ENCODE data around the gene PAEP.

Gene PAEP

DNA sequence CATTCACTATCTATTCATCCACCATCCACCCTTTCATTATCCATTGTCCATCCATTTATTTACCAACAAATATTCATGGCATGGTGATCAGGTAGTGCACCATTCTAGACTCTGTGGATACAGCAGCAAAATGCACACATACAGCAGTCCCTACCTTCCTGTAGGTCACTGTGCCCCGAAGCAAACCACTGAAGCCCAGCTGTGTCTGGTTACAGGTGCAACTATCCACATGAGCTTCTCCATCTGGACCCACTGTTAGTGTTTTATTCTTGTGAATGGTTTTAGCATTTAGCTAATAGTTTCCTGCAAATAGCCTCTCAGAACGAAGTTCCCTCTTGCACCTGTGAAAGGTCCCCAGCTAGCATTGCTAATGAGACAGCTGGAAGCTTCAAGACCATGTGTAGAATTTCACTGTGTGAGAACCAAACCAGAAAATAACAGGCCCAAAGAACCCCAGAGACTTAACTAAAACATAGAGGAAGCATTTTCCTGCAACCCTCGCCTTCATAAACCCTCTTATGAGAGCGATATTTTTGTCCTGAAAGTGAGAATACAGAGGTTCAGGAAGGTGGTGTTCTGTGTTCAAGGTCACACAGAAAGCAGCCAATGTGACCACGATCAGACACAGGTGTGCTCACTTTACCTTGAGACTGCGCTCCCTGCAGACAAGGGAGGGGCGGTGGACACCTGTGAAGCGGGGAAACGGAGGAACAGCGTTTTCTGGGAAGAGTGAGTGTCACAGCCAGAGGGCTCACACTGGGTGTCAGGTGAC, 18.5 kb downstream of the PAEP start:
- DNase-seq, result no peak

DNA sequence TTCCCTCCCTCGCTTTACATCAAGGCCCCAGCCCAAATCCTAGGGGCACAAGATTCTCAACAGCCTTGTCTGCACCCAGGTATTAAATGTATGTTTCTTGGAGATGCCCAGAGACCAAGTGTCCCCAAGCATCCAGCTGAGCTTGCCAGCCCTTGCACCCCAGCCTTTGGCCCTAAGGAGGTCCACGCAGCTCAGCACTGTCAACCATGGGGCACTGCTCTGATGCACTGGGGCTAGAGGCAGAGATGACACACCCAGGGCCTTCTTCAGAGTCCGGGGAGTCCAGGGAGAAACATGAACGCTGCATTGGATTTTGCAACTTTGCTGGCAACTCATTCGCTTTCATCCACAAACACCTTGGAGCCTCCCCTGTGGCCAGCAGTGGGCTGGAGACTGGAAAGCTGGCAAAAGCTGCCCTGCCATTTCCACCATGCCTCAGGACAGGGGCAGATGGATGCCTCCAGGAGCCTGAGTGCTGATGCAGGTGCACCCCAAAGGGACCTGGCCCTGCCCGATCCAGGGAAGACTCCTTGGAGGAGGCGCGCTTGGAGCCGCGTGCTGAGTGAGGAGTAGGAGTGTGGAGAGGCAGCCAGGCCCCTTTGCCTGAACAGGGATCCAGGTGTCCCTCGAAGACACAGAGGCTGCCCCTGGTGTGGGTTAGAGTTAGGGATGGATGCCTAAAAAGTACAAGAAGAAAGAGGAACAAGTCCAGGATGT, 19.3 kb downstream of the PAEP start:
- no peak for DNase-seq

DNA sequence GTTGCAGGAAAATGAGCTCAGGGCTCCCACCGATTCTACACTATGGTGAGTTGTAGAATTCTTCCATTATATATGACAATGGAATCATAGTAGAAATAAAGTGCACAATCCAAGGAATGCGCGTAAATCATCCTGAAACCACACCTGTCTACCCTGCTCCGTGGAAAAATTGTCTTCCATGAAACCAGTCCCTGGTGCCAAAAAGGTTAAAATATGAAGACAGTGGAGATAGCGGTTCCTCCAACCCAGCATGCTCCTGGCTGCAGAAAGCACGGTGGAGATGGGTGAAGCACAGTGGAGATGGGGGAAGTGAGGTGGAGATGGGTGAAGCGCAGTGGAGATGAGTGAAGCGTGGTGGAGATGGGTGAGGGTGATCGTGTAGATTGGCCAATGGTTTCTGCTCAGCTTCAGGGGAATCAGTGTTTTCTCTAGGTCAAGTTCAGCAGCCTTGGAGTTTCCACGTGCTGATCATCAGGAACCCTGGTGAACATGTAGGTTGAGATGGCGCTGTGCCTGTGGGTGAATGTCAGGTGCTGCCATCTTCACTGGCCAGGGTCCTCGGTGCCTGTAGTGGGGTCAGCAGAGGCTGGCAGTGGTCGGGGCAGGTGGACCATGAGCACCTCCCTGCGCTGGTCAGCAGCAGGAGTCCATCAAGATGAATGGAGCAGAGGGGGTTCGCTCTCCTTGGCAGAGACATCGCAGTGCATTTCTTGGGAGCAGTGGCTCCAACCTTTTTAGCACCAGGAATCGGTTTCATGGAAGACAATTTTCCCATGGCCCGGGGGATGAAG, 20.3 kb downstream of the PAEP start:
- no peak for DNase-seq

DNA sequence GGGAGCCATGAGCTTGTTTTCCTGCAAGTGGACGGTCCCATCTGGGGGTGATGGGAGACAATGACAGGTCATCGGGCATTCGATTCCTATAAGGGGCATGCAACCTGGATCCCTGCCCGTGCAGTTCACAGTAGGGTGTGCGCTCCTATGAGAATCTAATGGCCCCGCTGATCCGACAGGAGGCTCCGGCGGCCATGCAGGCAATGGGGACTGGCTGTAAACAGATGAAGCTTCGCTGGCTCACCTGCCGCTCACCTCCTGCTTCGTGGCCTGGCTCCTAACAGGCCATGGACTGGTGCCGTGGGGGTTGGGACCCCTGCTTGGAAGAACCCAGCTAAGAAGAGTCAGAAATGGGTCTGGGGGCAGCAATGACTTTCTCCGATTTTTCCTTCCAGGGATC, 21.0 kb downstream of the PAEP start:
- no peak for DNase-seq

DNA sequence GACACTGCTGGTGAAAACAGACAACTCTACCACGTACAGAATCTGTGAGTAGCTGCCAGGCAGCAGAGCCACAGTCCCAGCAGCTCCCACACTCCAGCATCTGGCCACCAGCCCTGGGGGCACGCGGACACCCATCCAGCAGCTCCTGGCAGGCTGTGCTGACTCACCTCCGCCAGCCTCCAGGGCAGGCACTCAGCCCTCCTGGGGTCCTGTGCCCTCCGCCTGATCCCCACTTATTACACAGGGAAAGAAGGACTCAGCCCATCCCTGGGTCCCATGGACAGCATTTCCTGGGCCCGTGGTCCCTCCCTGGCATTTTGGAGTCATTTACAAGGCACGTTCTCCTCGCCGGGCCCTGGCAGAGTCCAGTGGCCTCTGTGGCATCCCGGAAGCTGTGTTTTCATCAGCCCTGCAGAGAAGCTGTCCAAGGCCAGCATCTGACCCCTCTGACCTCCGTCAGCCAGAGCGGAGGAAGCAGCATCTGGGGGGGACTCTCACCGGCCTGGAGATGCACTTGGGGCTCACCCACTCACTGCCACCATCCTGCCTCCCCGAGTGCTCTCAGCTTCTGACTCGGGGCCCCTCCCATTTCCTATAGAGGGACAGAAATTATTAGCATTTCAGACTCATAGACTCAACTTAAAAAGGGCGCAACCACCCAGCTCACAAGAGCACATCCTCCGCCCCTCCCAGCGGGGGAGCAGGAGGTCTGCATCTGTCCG, 21.6 kb downstream of the PAEP start:
- no peak for DNase-seq

DNA sequence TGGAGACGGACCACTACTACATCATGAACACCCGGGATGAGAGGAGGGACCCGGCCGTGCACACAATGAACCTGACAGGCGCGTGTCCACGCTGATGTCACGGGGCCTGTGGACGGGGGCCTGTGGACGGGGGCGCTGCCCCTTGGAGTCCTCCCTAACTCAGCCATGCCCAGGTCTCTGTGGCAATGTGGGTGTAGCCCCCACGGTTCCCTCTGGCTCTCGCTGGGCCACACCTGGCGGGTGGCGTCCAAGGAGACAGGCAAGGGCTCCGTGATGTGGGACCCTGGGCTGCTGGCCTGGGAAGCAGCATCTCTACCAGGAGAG, 22.1 kb downstream of the PAEP start:
- no peak for DNase-seq

DNA sequence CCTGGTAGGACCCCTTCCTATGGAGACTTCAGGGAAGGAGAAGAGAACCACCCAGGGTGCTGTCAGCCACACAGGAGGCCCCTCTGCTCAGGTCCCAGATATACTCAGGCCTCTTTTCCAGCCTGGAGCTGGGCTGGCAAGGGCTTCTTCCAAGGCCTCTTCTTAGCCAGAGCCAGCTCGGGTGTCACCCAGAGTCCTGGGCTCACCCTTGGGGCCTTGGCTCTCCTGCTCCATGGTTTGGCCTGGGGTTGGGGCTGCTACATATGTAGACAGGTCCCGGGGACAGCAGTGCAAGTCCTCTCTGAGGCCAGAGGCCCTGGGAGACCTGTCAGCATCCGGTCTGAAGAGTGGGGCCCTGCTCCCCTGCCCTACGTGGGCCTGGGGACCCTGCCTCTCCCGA, 22.8 kb downstream of the PAEP start:
- DNase-seq, result no peak

DNA sequence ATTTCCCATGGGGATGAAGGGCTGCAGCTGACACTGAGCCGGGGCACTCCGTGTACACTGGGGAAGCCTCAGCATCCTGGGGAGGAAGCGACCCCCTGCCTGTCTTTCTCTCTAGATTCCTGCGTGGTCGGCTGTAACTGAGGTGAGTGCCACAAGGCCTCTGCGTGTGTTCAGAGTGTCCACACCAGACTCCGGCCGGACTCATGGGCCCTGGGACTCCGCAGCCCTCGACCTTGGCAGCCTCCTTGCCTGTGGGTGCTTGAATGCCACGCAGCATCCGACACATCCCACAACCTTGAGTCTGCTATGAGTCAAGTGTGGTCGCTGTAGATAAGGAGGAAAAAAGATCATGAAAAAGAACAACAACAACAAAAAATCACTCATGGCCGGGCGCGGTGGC, 23.4 kb downstream of the PAEP start:
- DNase-seq, result no peak

DNA sequence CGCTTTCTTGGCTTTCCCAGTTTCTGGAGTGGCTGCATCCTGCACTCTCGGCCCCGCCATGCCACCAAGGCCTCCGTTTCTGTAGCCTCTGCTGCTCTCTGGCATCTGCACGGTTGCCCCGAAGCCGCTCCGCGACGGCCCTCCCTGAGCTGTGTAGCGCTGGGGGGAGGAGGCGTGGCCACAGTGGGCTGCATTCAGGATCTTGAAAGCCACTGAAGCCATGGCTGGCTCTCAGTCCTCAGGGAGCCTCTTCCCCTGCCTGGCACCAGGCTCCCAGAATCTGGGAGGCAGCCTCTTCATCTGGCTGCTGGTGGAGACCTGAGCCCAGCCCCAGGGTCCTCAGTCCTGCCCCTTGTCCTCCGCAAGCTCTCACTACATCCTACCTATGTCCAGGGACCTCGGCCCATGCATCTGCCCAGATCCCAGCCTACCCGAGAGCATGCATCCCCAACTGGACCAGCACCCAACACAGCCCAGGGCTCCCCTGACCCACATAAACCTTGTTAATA, 25.1 kb downstream of the PAEP start:
- no peak for DNase-seq

DNA sequence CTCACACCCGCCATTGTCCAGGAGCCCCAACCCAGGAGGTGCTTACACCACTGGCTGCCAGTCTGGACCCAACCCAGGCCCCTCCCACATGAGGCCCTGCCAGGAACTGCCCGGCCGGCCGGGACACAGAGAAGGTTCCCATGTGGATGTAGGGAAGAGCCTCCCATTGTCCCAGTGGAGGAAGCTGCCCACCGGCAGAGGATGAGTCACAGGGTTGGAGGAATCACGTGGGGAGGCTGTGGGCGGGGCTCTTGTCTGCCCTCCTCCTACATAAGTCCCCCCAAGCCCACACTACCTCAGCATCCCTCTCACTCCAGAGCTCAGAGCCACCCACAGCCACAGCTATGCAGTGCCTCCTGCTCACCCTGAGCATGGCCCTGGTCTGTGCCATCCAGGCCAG, 26.1 kb downstream of the PAEP start:
- DNase-seq, result no peak

DNA sequence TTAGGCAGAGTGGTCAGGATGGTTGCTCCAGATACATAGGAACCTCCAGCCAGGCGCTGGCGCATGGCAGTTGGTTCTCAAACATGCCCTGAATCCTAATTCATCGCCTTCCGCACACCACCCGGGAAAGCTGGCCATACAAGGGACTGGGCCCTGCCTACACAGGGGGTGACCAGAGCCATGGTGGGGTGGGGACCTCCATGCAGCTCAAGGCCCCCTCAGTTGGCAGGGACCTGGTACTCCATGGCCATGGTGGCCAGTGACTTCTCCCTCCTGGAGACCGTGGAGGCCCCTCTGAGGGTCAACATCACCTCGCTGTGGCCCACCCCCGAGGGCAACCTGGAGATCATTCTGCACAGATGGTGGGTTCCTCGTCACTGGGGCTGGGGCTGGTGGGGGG, 26.8 kb downstream of the PAEP start:
- DNase-seq, result no peak

DNA sequence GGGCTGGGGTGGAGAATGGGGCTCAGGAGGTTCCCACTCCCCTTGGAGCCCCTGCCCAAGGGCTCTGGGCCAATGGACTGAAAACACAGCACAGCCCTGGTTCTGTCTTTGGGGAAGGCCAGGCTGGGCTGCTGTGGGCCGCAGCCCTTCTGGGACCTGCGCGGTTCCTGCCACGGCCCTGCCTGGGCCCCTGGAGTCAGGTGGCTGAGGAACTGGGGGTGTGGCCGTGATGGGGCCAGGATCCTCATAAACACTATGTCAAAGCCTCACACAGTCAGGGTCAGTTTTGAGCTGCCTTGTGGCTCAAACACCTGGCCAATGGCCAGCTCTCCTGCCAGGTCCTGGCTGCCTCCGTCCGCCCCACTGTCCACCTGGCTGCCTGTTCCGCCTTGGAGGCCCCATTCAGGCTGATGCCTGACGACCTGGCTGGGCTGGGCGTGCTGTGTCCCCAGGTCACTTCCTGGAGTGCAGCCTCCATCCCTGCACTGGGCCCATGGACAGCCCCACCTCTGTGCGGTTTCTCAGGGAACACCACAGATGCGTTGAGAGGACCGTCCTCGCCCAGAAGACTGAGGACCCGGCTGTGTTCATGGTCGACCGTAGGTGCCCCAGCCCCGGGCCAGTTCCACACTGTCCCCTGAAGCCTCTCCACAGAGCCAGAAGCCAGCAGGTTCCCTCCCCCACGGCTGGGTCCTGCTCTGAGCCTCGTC, 27.5 kb downstream of the PAEP start:
- DNase-seq, result no peak

DNA sequence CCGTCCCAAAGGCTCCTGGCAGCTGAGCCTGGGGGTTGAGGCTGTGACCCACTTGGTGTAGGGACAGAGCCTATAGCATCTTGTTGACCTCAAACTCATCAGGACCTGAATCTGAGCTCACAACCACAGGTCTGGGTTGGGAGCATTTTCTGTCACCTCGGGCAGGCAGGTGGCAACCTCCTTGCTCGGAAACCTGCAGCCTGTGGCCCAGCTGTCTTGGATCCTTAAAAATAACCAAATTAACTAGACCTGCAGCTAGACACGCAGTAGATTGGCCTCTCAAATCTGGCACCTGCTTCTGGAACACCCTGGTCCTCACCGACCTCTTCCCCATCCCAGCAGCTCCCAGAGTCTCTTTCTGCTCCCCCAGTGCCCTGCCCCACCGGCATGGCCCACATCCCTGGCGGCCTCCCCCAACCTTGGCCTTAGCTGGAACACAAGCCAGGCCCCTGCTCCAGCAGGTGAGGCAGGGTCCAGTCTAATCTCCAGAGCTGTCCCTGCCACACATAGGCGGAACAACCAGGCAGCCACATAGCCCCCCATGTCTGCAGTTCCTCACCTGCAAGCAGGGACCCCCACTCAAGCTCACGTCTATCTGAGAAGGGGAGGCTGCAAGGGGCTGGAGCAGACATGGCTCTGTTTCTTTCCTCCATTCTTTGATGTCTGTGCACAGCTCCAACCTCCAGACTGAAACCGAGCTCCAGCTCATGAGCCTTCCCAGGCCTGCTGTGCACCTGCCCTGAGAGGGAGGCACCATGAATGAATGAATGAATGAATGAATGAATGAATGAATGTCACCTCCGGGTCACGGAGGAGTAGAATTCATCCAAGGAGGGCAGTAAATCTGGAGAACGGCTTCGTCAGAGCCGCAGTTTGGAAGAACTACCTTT, 28.3 kb downstream of the PAEP start:
- no peak for DNase-seq

DNA sequence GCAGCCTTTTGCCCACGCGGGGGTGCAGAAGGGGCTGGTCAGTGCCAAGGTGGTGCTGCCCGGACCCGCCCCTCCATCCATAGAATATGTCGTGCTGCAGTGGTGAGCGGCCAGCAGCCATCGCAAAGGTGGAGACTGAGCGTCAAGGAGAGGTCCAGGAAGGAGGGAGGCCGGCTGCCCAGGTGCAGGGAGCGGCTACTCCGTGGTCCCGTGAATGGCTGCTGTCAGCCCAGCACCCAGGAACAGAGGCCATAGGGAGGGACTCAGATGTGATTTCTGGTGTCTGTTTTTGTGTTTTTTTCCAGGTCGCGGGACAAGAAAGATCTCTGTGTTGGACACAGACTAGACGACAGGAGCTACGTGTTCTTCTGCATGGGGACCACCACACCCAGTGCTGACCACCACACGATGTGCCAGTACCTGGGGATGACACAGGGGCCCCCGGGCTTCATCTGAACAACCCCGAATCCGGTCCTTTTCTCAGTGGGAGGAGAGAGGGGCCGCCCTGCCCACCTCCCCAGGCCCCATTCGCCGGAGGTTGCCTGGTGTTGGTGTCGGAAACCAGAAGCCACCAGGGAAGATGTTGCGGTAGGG, 29.0 kb downstream of the PAEP start:
- DNase-seq, result no peak

DNA sequence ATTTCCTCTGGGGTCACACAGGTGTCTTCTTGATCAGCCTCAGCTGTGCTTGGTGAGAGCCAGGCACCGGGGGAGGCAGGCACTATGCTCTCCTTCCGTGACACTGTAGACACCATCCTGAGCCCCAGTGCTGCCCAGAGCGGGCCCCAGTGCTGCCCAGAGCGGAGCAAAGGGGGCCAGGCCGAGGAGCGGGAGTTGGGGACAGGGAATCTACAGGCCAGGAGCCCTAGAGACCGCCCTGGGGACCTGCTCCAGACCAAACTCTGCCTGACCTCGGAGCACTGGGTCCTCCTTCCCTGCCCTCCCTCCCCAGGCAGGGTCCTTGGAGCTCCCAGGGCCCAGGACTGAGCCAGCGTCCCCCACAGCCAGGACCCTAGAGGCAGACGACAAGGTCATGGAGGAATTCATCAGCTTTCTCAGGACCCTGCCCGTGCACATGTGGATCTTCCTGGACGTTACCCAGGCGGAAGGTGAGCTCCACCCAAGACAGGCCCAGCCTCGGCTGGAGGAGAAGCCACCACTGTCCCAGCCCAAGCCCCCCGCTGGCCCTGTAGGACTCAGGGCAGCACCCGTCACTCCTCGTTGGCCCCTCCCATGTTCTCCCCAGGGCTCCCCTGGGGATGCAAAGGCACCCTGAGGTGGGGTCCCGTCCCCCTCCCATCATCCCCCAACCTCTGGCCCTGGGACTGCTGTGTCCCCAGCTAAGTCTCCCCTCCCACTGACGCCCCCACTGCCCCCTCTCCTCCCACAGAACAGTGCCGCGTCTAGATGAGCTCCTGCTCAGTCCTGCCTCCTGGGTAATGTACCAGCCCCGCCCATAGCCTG, 30.2 kb downstream of the PAEP start:
- DNase-seq, result no peak

DNA sequence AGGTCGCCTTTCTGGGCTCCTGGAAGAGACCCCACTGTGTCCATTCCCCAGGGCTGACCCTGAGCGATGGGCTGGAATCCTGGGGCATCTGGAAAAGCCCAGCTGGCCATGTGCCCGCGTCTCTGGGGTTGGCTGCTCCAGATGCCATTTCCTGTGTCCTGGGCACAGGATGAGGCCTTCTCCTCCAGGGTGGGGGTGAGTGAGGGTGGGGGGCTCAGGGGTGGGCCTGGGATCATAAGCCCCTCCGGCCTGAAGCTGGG, 30.7 kb downstream of the PAEP start:
- no peak for DNase-seq

DNA sequence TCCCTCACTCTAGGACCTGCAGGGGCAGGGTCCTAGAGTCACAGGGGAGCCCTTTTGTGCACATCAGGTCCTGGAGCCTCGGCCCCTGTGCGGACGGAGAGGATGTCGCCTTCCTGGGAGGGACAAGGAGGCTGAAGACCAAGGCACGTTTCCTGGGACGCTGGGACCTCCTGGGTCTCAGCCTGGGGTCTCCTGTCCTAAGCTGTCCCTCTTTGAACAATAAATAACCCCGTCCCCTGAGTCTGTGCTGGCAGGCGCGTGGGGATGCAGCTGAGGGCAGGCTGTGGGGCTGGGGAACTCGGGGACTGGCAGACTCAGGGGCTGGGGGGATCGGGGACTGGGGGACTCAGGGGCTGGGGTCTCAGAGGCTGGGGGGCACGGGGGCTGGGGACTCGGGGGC, 31.1 kb downstream of the PAEP start:
- no peak for DNase-seq

DNA sequence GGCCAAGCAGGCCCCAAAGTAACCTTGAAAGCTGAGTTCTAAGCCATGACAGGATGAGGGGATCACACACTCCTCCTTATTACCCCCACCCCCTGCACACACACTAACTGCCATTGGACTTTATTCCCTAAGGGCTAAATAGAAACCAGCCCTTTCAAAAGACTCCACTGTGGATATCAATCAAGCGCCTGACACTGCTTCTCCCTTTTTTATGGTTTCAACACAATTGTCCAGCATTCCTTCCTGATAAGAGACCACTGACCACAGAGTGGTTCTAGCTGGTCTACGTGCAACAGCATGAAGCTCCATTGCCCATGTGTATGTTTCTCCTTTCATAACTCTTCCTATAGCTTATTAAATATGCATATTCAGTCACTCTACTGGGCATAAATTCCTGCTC, 34.7 kb downstream of the PAEP start:
- no peak for DNase-seq

DNA sequence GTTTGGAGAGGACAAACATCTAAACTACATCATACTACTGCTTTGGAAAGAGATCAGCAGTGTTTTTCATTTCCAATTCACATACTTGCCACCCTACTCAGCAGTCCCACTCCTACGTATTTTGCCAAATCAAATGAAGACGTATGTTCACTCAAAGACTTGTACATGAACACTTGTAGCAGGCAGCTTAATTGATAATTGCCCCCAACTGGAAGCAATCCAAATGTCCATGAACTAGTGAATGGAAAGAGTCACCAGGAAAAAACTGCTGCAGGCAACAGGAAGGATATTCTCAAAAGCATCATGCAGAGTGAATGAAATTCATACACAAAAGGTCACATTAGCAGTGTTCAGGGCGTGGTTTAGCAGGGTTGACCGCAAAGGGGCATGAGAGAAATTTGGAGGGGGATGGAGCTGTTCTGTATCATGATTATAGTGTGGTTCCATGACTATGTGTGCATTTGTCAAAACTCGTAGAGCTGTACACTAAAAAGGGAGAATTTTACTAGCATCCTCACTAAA, 38.8 kb downstream of the PAEP start:
- no peak for DNase-seq

DNA sequence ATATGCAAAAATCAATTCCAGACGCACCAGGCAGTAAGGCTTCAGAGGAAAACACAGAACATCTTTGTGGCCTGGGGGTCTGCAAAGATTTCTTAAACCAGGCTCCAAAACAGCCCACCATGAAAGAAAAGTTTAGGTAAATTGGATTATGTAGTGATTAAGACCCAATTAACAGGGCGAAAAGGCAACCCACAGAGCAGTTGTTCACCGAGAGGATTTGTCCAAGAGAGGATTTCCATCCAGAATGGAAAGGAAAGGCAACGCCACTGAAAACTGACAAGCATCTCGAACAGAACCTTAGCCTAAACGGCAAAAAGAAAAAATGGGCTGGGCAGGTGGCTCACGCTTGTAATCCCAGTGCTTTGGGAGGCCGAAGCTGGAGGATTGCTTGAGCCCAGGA, 40.4 kb downstream of the PAEP start:
- DNase-seq, result no peak
